Neural crest cell (in vitro differentiated cells): ENCODE results near the gene PHC1. TPM values are rescaled to one million over a fixed set of nuclear protein-coding genes. Genes with fewer than 3 reads are reported as not detected.
"Not testable (repeated sequence)": the region's sequence is repeated elsewhere in the genome, so short reads cannot be mapped to it uniquely, and the experiment has no call there.

Experiments used
- DNase-seq: peaks from one replicate; pipeline ENCODE4 v3.0.0; 2021; ENCODE audit warnings: low read depth, mixed read lengths, low spot score
- H3K27ac Mint-ChIP-seq: one replicate; pipeline ENCODE4 v1.8.0; 2021; ENCODE audit warnings: mild to moderate bottlenecking, mixed read lengths; ENCODE audit not compliant: unreplicated experiment
- H3K27me3 Mint-ChIP-seq: 2 replicates; pipeline ENCODE4 v1.8.0; 2021; ENCODE audit warnings: low read depth, mild to moderate bottlenecking, mixed read lengths
- H3K36me3 Mint-ChIP-seq: 2 replicates; pipeline ENCODE4 v1.8.0; 2021; ENCODE audit warnings: low read depth, mild to moderate bottlenecking, mixed read lengths
- H3K4me1 Mint-ChIP-seq: 2 replicates; pipeline ENCODE4 v1.8.0; 2021; ENCODE audit warnings: mixed read lengths
- H3K4me3 Mint-ChIP-seq: one replicate; pipeline ENCODE4 v1.8.0; 2021; ENCODE audit warnings: mild to moderate bottlenecking, mixed read lengths
- H3K9me3 Mint-ChIP-seq: 2 replicates; pipeline ENCODE4 v1.8.0; 2021; ENCODE audit warnings: mixed read lengths
- CTCF ChIP-seq: fragments of 200-600 bp; sonication (generic); conservative IDR thresholded peaks from 2 replicates; pipeline ENCODE4 v1.5.0; 2021; ENCODE audit warnings: antibody characterized with exemption, mild to moderate bottlenecking
- total RNA-seq: library from RNA; stranded (reverse); gene quantifications from 2 replicates; pipeline ENCODE4 v1.2.1, GENCODE V29; 2021

PHC1 gene
- total RNA-seq, 1 donor from 2014 or later: 108 TPM

- DNase-seq: no peak
- H3K27me3 Mint-ChIP-seq: no peaks in the 10 kb centered on the region
- no peak overlapping the region for H3K27ac Mint-ChIP-seq
- TF ChIP-seq CTCF: no peak
- H3K9me3 Mint-ChIP-seq: no peaks in the 10 kb centered on the region
- no peaks in the 10 kb centered on the region for H3K36me3 Mint-ChIP-seq
- H3K4me1 Mint-ChIP-seq: peaks cover 7% of the 10 kb centered on the region
- no peak overlapping the region for H3K4me3 Mint-ChIP-seq
These were observed 22.3 kb upstream of the PHC1 start for GRCh38 chr12:8891976-8892375.

- no peaks in the 10 kb centered on the region for H3K36me3 Mint-ChIP-seq
- no peak for TF ChIP-seq CTCF
- no peak overlapping the region for H3K27ac Mint-ChIP-seq
- H3K9me3 Mint-ChIP-seq: no peaks in the 10 kb centered on the region
- DNase-seq: no peak
- H3K4me1 Mint-ChIP-seq: peaks cover 7% of the 10 kb centered on the region
- H3K27me3 Mint-ChIP-seq: no peaks in the 10 kb centered on the region
- H3K4me3 Mint-ChIP-seq: no peak overlapping the region
These were observed 19.9 kb upstream of the PHC1 start for GRCh38 chr12:8894378-8894777.

GRCh38 chr12:8894986-8895385, 19.3 kb upstream of the PHC1 start:
- H3K4me1 Mint-ChIP-seq: peaks cover 7% of the 10 kb centered on the region
- no peaks in the 10 kb centered on the region for H3K27me3 Mint-ChIP-seq
- no peaks in the 10 kb centered on the region for H3K36me3 Mint-ChIP-seq
- no peaks in the 10 kb centered on the region for H3K9me3 Mint-ChIP-seq
- no peak overlapping the region for H3K4me3 Mint-ChIP-seq
- no peak overlapping the region for H3K27ac Mint-ChIP-seq
- no peak for TF ChIP-seq CTCF
- no peak for DNase-seq

GRCh38 chr12:8897081-8897480, 17.2 kb upstream of the PHC1 start:
- H3K27ac Mint-ChIP-seq: no peak overlapping the region
- H3K4me3 Mint-ChIP-seq: no peak overlapping the region
- H3K27me3 Mint-ChIP-seq: no peaks in the 10 kb centered on the region
- DNase-seq: no peak
- H3K4me1 Mint-ChIP-seq: no peaks in the 10 kb centered on the region
- H3K36me3 Mint-ChIP-seq: no peaks in the 10 kb centered on the region
- H3K9me3 Mint-ChIP-seq: no peaks in the 10 kb centered on the region
- no peak for TF ChIP-seq CTCF

- no peaks in the 10 kb centered on the region for H3K4me1 Mint-ChIP-seq
- no peaks in the 10 kb centered on the region for H3K27me3 Mint-ChIP-seq
- H3K9me3 Mint-ChIP-seq: no peaks in the 10 kb centered on the region
- H3K27ac Mint-ChIP-seq: no peak overlapping the region
- no peak for DNase-seq
- H3K36me3 Mint-ChIP-seq: no peaks in the 10 kb centered on the region
- TF ChIP-seq CTCF: no peak
- H3K4me3 Mint-ChIP-seq: no peak overlapping the region
These were observed 14.5 kb upstream of the PHC1 start for GRCh38 chr12:8899830-8900229.

GRCh38 chr12:8902703-8903102, 11.6 kb upstream of the PHC1 start:
- H3K27ac Mint-ChIP-seq, H3K36me3 Mint-ChIP-seq, H3K9me3 Mint-ChIP-seq, H3K4me3 Mint-ChIP-seq, H3K27me3 Mint-ChIP-seq, DNase-seq, H3K4me1 Mint-ChIP-seq: not testable (repeated sequence)
